K562 (cell line): ENCODE results near the gene RNF114. TPM values are rescaled to one million over a fixed set of nuclear protein-coding genes. Genes with fewer than 3 reads are reported as not detected.

Source experiments
- FOXJ3 ChIP-seq: sonication (generic); formaldehyde crosslinking; IDR thresholded peaks from 2 replicates; pipeline ENCODE4 v1.4.0; 2020; ENCODE audit warnings: mild to moderate bottlenecking, missing genetic modification reagents
- HMGN3 ChIP-seq: IDR thresholded peaks from 2 replicates; pipeline ENCODE4 v1.6.1; 2011; ENCODE audit warnings: borderline replicate concordance, low read depth, mild to moderate bottlenecking, mixed read lengths, low read length; ENCODE audit not compliant: insufficient read length; ENCODE audit errors: extremely low read depth
- HOXB6 ChIP-seq: fragments of 250-450 bp; sonication (Bioruptor Pico); IDR thresholded peaks from 2 replicates; pipeline ENCODE4 v1.5.1; 2022; ENCODE audit warnings: mild to moderate bottlenecking, borderline replicate concordance
- JUNB ChIP-seq: fragments of 450-650 bp; formaldehyde crosslinking; conservative IDR thresholded peaks from 2 replicates; pipeline ENCODE4 v1.4.0; 2020; ENCODE audit warnings: mild to moderate bottlenecking
- MAFK ChIP-seq: IDR thresholded peaks from 2 replicates; pipeline ENCODE4 v1.6.1; 2011; ENCODE audit warnings: low read length, improper control_type of control experiment
- POLR2H ChIP-seq: IDR thresholded peaks from 2 replicates; pipeline ENCODE4 v1.6.1; 2016; ENCODE audit warnings: missing genetic modification characterization, low read depth, mild to moderate bottlenecking, control low read depth, missing compliant biosample characterization, moderate library complexity
- PPARD ChIP-seq: fragments of 250-450 bp; sonication (Bioruptor Pico); IDR thresholded peaks from 2 replicates; pipeline ENCODE4 v1.8.0; 2022; ENCODE audit warnings: inconsistent platforms, mild to moderate bottlenecking, moderate library complexity
- RUNX1 ChIP-seq: sonication (generic); IDR thresholded peaks from 2 replicates; pipeline ENCODE4 v1.6.1; 2016; ENCODE audit warnings: antibody characterized with exemption, low read depth
- SRF ChIP-seq, 2 experiments: fragments of 250-450, 450-650 bp in 1 of 2; sonication (Bioruptor Pico) in 1 of 2; sonication (generic) in 1 of 2; formaldehyde crosslinking; IDR thresholded peaks; 2 replicates each; pipeline versions ENCODE4 v1.5.0 to v1.5.1; 2020 to 2022; ENCODE audit warnings: mild to moderate bottlenecking in 1 of 2, missing genetic modification reagents in 1 of 2
- TBL1XR1 ChIP-seq, 2 experiments: IDR thresholded peaks; 2 replicates each; pipeline ENCODE4 v1.6.1; 2012; ENCODE audit warnings: improper control_type of control experiment in 2 of 2, low read length in 2 of 2, mild to moderate bottlenecking in 1 of 2
- TCF3 ChIP-seq: sonication (generic); formaldehyde crosslinking; IDR thresholded peaks from 2 replicates; pipeline ENCODE4 v1.4.0; 2020; ENCODE audit warnings: mild to moderate bottlenecking, missing genetic modification reagents
- TCF7 ChIP-seq: sonication (generic); IDR thresholded peaks from 2 replicates; pipeline ENCODE4 v1.6.1; 2016; ENCODE audit warnings: antibody characterized with exemption, borderline replicate concordance
- TRIM24 ChIP-seq, 2 experiments: fragments of 450-650 bp; IDR thresholded peaks; 2 replicates each; pipeline ENCODE4 v1.6.1; 2016
- ZBTB1 ChIP-seq: sonication (generic); formaldehyde crosslinking; IDR thresholded peaks from 2 replicates; pipeline ENCODE4 v1.8.1; 2023; ENCODE audit warnings: missing genetic modification reagents, low read depth, mild to moderate bottlenecking, borderline replicate concordance
- polyA plus RNA-seq, 8 experiments: library from polyadenylated mRNA; depleted of rRNA in 4 of 8; stranded (reverse) in 5 of 8; unstranded in 3 of 8; fragments of >200 nt; fragmentation: Nextera tagmentation in 2 of 8; fragmentation: Illumina TruSeq in 1 of 8; extraction: Ambion mirVana in 2 of 8; extraction: Trizol in 1 of 8; gene quantifications; 2 replicates each; pipeline versions ENCODE4 v1.2.1 to v1.2.3, GENCODE V29; 2011 to 2014; ENCODE audit warnings: inconsistent platforms in 1 of 8, missing spikeins in 1 of 8
- total RNA-seq, 7 experiments: library from RNA; depleted of rRNA in 6 of 7; stranded (reverse); fragments of >200 nt in 6 of 7; fragmentation: Illumina TruSeq in 2 of 7; extraction: Trizol in 2 of 7; gene quantifications; 2 replicates each; pipeline versions ENCODE4 v1.2.1 to v1.2.3, GENCODE V29; 2011 to 2021; ENCODE audit warnings: low replicate concordance in 1 of 7
- TF ChIP-seq, protein P1 (sequence below): fragments of 450-650 bp; IDR thresholded peaks from 2 replicates; pipeline ENCODE4 v1.7.1; 2018; ENCODE audit warnings: mild to moderate bottlenecking, low read depth; ENCODE audit not compliant: partially characterized antibody
- TF ChIP-seq, protein P2 (sequence below): fragments of 250-450 bp; sonication (Bioruptor Pico); IDR thresholded peaks from 2 replicates; pipeline ENCODE4 v1.9.0; 2021; ENCODE audit warnings: mild to moderate bottlenecking
- TF ChIP-seq, protein P3 (sequence below): fragments of 450-650 bp; formaldehyde crosslinking; IDR thresholded peaks from 2 replicates; pipeline ENCODE4 v1.4.0; 2022; ENCODE audit warnings: missing genetic modification characterization

Gene RNF114
- total and polyA plus RNA-seq, 9 of the 15 experiments (the other 6 are each of a cell fraction or from before 2014, with no cell fraction given), result 38.6 to 111 (median 62.6) TPM

DNA sequence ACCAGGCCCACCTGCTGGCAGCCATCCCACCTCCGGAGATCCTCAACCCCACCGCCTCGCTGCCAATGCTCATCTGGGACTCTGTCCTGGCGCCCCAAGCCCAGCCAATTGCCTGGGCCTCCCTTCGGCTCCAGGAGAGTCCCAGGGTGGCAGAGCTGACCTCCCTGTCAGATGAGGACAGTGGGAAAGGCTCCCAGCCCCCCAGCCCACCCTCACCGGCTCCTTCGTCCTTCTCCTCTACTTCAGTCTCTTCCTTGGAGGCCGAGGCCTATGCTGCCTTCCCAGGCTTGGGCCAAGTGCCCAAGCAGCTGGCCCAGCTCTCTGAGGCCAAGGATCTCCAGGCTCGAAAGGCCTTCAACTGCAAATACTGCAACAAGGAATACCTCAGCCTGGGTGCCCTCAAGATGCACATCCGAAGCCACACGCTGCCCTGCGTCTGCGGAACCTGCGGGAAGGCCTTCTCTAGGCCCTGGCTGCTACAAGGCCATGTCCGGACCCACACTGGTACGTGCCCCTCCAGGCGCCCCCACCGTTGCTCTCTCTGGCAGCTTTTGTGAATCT, 47.7 kb downstream of the RNF114 start (continued):
- TF ChIP-seq, protein P1, sequence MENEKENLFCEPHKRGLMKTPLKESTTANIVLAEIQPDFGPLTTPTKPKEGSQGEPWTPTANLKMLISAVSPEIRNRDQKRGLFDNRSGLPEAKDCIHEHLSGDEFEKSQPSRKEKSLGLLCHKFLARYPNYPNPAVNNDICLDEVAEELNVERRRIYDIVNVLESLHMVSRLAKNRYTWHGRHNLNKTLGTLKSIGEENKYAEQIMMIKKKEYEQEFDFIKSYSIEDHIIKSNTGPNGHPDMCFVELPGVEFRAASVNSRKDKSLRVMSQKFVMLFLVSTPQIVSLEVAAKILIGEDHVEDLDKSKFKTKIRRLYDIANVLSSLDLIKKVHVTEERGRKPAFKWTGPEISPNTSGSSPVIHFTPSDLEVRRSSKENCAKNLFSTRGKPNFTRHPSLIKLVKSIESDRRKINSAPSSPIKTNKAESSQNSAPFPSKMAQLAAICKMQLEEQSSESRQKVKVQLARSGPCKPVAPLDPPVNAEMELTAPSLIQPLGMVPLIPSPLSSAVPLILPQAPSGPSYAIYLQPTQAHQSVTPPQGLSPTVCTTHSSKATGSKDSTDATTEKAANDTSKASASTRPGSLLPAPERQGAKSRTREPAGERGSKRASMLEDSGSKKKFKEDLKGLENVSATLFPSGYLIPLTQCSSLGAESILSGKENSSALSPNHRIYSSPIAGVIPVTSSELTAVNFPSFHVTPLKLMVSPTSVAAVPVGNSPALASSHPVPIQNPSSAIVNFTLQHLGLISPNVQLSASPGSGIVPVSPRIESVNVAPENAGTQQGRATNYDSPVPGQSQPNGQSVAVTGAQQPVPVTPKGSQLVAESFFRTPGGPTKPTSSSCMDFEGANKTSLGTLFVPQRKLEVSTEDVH, result no peak
- TF ChIP-seq POLR2H (tag) (no peak), MAFK (no peak), FOXJ3 (CRISPR knock-in tag) (no peak), RUNX1 (no peak), HMGN3 (peak; percentile 19), HOXB6 (CRISPR knock-in tag) (no peak), TRIM24 (IDR thresholded peaks at IDR 0.05) (no peak), TCF7 (no peak), JUNB (CRISPR knock-in tag) (no peak), ZBTB1 (CRISPR knock-in tag) (no peak), PPARD (CRISPR knock-in tag) (no peak), TCF3 (CRISPR knock-in tag) (no peak), SRF (CRISPR knock-in tag; IDR thresholded peaks at IDR 0.05) (no peak), TBL1XR1 (IDR thresholded peaks at IDR 0.05; ENCODE audit: low read length in 2 of 2) (0 out of 4 replicates have a peak, but pooled peaks of 1 of the 2 experiments have one; percentile 16)
- TF ChIP-seq, protein P2, sequence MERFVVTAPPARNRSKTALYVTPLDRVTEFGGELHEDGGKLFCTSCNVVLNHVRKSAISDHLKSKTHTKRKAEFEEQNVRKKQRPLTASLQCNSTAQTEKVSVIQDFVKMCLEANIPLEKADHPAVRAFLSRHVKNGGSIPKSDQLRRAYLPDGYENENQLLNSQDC, result no peak
- TF ChIP-seq, protein P3, sequence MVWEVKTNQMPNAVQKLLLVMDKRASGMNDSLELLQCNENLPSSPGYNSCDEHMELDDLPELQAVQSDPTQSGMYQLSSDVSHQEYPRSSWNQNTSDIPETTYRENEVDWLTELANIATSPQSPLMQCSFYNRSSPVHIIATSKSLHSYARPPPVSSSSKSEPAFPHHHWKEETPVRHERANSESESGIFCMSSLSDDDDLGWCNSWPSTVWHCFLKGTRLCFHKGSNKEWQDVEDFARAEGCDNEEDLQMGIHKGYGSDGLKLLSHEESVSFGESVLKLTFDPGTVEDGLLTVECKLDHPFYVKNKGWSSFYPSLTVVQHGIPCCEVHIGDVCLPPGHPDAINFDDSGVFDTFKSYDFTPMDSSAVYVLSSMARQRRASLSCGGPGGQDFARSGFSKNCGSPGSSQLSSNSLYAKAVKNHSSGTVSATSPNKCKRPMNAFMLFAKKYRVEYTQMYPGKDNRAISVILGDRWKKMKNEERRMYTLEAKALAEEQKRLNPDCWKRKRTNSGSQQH (CRISPR knock-in tag), result no peak
